Activated CD8-positive, alpha-beta memory T cell treated with anti-CD3 and anti-CD28 coated beads, Interleukin-2, amount 50 U/mL, for 4 hours (primary cell): ENCODE data around the gene PCSK7.
"Not testable (repeated sequence)": the region's sequence is repeated elsewhere in the genome, so short reads cannot be mapped to it uniquely, and the experiment has no call there.

Experiments
- DNase-seq: peaks from one replicate; pipeline ENCODE4 v3.0.0-alpha.2; 2020

PCSK7 gene

DNA sequence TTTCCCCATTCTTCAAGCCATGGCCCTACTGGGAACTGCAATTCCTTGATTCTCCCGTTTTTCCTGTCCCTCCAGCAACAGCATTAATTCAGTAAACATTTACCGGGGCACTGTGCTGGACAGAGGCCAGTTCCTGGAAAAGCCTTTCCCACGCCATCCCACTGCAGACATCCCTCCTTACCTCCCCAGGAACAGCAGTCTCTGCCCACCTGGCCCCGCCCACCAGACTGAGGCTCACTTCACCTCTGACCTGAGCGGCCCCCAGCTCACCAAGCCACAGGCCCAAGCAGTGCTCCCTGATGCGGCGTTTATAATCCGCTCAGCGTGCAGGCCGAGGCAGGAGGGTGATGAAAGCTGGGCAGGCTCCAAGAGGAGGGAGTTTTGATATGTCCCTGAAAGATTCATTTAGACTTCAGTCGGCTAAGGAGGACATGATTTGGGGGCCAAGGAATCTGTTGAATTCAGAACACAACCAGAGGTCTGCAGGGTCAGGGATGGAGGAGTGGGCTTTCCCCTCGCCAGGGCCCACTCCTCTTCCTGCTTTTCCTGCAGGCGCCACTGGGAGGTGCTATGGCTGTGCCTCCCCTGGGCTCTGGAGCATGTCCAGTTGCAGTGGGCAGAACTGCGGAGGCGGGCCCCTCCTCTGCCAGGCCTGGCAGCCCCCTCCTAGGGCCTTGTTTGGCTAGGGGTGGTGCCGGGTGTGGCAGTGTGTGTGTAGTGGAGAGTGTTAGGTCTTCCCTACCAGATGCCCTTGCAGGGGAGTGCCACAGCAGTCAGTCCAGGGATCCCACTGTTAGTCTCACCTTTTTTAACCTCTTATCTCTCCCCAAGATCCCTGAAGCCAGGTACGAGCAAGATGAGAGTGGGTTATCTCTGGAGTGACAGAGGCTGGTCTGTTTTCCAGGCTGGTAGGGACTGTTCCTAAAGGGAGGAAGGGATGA lies 34.1 kb downstream of the PCSK7 start:
- DNase-seq: no peak

DNA sequence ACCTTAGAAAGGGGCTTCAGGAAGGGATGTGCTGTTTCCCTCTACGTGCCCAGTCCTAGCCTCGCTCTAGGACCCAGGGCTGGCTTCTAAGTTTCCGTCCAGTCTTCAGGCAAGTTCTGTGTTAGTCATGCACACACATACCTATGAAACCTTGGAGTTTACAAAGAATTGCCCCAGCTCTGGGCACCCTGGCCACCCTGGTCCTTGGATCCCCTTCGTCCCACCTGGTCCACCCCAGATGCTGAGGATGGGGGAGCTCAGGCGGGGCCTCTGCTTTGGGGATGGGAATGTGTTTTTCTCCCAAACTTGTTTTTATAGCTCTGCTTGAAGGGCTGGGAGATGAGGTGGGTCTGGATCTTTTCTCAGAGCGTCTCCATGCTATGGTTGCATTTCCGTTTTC lies 34.9 kb downstream of the PCSK7 start:
- DNase-seq: no peak

DNA sequence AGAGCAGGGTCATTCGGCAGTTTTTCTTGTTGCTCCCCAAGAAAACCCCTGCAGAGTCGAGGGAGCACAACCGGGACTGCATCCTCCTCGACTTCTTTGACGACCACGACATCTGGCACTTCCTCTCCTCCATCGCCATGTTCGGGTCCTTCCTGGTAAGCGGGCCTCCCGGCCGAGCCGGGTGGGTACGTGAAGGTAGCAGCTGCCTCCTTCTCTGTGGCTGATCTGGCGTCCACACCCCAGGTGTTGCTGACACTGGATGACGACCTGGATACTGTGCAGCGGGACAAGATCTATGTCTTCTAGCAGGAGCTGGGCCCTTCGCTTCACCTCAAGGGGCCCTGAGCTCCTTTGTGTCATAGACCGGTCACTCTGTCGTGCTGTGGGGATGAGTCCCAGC lies 36.1 kb downstream of the PCSK7 start:
- DNase-seq: no peak

- no peak for DNase-seq
Measured at GRCh38 chr11:117195258-117195657, 36.6 kb downstream of the PCSK7 start.

DNA sequence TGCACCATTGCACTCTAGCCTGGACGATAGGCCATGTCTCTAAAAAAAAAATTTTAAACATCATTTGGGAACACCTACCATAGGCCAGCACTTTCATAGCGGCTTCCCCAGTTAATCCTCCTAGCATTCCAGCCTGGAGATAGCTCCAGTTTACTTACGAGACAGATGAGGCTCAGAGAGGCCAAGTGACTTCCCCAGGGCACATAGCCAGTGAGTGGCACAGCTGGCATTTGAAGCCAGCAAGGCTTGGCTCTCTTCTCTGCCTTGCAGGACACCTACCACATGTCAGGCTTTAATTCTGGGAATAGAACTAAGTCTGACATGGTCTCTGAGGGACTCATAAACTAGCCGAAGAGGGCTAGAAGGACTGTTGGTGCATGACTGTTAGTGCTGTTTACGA lies 37.6 kb downstream of the PCSK7 start:
- no peak for DNase-seq

- DNase-seq: no peak
Measured at GRCh38 chr11:117193130-117194020, 38.5 kb downstream of the PCSK7 start.

GRCh38 chr11:117192401-117192875 lies 39.4 kb downstream of the PCSK7 start:
- no peak for DNase-seq

DNA sequence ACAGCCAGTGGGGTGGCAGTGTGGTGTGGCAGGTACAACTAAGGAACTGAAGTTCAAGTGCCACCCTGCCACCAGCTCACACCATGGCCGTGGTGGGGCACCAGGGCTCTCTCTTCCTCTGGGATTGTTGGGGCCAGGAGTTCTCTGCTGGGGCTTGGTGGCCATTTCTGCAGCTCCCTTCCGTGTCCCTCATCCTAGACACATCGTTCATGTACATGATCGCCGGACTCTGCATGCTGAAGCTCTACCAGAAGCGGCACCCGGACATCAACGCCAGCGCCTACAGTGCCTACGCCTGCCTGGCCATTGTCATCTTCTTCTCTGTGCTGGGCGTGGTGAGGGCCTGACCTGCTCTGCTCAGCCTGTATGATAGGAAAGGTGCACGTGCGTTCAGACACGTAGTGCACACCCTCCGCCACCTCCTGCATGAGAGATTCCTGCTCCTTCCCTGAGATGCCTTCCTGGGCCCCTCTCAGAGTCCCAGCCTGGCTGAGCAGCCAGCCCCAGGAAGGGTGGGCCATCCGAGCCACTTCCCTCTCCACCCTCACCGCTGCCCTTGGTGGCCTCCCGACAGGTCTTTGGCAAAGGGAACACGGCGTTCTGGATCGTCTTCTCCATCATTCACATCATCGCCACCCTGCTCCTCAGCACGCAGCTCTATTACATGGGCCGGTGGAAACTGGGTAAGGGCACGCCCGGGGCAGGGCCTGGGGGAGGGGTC lies 40.0 kb downstream of the PCSK7 start:
- no peak for DNase-seq

DNA sequence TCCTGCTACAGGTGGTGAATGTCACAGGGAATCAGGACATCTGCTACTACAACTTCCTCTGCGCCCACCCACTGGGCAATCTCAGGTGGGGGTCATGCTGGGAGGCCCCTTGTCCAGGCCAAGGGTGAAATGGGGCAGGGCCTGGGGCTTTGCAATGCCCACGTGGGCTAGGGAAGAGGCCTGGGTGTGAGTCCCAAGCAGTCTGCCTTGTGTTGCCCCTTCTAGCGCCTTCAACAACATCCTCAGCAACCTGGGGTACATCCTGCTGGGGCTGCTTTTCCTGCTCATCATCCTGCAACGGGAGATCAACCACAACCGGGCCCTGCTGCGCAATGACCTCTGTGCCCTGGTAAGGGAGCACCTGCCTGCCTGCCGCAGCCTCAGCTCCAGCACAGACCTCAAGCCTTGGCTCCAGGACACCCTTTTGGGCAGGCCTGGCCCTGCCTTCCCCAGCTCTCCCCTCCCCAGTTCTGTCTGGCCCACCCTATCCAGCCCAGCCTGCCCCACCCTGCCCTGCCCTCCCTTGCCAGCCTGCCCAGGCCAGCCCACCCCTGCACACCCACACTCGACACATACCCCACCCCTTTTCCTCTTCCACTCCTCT lies 41.8 kb downstream of the PCSK7 start:
- no peak for DNase-seq

- DNase-seq: no peak
Measured at GRCh38 chr11:117189191-117189940, 42.5 kb downstream of the PCSK7 start.

DNA sequence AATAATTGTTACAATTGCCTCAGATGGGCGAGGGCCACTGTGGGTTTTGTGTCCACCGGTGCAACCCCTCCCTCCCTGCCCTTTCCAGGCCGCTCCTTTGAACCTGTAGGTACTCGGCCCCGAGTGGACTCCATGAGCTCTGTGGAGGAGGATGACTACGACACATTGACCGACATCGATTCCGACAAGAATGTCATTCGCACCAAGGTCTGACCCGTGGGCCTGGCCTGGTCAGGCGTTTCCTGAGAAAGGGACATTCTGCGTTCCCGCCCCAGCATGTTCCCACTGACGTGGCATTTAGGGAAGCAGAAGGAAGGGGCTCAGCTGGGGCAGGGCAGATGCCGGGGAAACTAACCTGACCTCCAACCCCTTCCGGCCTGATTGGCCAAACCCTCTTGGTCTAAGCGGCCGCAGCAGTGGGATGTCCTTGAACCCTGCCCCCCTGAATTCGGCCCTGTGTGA lies 43.2 kb downstream of the PCSK7 start:
- DNase-seq: no peak

DNA sequence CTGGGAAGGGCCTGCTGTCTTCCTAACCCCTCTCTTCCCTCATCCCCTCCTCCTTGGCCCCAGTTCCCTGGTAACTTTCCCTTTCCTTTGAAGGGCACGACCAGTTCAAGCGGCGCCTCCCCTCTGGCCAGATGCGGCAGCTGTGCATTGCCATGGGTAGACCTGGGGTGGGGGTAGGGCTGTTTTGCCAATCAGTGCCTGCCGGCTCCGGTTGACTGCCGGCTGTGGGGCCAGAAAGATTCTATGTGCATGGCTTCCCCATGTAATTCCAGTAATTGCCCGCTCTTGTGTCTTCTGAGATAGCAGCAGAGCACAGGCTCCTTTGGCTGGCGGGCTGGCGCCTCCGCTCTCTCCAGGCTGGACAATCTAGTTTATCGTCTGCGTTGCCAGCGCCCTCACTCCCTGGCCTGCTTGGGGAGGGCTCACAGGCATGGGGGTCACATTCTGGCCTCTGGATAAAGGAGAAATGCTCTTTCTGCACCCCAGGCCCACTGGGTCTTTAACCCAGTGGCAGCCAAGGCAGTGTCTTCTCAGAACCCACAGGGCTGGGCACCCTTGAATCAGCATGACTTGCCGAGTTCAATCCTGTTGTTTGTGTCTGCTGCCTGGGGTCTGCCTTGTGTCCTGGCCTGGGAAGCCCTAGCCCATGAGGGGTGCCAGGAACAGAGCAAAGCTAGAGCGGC lies 43.9 kb downstream of the PCSK7 start:
- no peak for DNase-seq

- no peak for DNase-seq
Measured at GRCh38 chr11:117187428-117187798, 44.5 kb downstream of the PCSK7 start.

DNA sequence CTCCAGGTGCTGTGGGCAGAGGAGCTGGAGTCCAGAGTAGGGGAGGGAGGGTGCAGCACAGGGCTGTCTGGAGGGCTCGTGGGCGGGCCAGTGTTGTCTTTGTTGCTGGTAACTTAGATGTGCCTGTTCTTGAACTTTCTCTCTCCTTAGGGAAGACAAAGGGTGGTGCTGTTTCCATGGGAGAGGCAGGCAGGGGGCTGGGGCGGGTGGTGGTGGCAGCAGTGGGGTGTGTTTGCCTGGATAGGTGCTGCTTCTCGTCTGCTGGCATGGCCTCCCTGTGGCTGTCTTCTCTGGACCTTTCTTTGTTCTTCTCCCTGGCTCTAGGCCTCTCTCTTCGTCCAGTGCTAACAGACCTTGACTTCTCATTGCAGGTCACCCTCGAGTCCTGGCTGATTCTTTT lies 44.9 kb downstream of the PCSK7 start:
- no peak for DNase-seq

DNA sequence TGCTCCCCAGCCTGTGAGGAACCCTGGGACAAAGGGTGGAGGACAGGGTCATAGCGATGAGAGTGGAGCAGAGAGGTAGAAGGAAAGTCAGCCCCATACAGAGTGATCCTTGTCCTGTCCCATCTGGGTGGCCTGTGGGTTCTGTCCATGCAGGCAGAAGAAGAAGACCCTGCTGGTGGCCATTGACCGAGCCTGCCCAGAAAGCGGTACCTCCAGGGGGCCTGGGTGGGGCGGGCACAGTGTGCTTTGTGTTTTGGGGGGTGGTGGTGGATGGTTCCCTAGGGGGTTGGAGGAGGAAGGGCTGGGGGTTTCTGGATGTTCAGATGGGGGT lies 45.5 kb downstream of the PCSK7 start:
- DNase-seq: no peak

DNA sequence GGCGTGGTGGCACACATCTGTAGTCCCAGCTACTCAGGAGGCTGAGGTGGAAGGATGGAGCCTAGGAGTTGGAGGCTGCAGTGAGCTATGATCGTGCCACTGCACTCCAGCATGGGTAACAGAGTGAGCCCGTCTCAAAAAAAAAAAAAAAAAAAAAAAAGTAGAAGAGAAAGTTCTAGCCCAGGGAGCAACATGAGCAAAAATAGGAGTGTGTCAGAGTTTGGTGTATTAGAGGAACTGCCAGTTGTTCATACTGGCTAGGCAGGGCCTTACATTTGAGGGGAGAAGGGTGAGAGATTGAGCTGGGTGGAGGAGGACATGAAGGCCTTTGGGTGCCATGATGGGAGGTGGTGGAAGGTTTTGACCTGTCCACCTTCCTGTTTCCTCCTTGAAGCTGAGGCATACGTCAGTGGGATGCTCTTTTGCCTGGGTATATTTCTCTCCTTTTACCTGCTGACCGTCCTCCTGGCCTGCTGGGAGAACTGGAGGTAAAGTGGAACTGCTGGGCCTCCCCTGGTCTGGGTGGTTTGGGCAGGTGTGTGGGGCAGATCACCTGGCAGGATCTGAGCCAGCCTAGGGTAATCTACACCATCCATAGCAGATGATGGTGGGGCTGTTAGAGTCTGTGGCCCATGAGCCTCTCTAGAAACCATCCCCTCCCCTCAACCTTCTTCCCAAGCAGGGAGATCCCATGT lies 46.0 kb downstream of the PCSK7 start:
- DNase-seq: no peak

DNA sequence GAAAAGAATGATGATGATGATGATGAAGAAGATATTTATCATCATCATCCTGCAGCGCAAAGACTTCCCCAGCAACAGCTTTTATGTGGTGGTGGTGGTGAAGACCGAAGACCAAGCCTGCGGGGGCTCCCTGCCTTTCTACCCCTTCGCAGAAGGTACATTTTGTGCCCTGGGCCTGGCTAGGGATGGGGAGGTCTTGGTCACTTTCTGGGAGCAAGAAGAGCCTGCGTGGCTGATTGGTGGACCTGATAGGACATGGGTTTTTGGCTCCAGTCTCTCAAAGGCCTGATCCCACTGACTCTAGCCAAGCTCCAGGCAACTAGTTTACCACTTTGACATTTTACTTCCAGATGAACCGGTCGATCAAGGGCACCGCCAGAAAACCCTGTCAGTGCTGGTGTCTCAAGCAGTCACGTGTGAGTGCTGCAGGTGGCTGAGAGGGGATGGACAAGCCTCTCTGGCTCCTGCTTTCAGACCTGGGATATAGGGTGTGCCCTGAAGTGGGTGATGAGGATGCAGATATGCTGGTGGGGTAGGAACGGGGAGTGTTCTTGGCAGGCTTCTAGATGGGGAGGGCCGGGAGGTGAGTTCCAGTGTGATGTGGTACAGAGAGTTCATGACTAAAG lies 48.0 kb downstream of the PCSK7 start:
- DNase-seq: no peak

DNA sequence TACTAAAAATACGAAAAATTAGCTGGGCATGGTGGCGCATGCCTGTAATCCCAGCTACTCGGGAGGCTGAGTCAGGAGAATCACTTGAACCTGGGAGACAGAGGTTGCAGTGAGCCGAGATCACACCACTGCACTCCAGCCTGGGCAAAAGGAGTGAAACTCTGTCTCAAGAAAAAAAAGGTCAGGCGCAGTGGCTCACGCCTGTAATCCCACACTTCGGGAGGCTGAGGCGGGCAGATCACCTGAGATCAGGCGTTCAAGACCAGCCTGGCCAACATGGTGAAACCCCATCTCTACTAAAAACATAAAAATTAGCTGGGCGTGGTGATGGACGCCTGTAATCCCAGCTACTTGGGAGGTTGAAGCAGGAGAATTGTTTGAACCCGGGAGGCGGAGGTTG lies 48.7 kb downstream of the PCSK7 start:
- DNase-seq: not testable (repeated sequence)

GRCh38 chr11:117182551-117182935 lies 49.3 kb downstream of the PCSK7 start:
- no peak for DNase-seq
